Peyer's patch (tissue), 4 donors: ENCODE measurements around the gene EPHB2. TPM values are rescaled to one million over a fixed set of nuclear protein-coding genes. Genes with fewer than 3 reads are reported as not detected.
A peak's percentile ranks its signal among the peaks of the same experiment; 100 is the strongest.

Experiments
- DNase-seq, 3 donors: peaks; one replicate each; pipeline ENCODE4 v3.0.0-alpha.2; 2017 to 2019
- H3K27ac ChIP-seq, 4 donors: fragments of 200-600 bp; sonication (generic); one replicate each; pipeline ENCODE4 v1.5.1; 2016 to 2019
- H3K27me3 ChIP-seq, 2 donors: fragments of 200-600 bp; sonication (generic); one replicate each; pipeline ENCODE4 v1.5.1; 2019
- H3K36me3 ChIP-seq, 3 donors: fragments of 200-600 bp; sonication (generic); one replicate each; pipeline ENCODE4 v1.5.1; 2016 to 2019
- H3K4me1 ChIP-seq, 4 donors: fragments of 200-600 bp; sonication (generic); one replicate each; pipeline ENCODE4 v1.5.1; 2016 to 2019
- H3K4me3 ChIP-seq, 4 donors: fragments of 200-600 bp; sonication (generic); 1 replicate in 3 of 4; 2 replicates in 1 of 4; pipeline ENCODE4 v1.5.1; 2016 to 2019; ENCODE audit warnings: mild to moderate bottlenecking in 1 of 4
- H3K9me3 ChIP-seq, 4 donors: fragments of 200-600 bp; sonication (generic); one replicate each; pipeline ENCODE4 v1.5.1; 2016 to 2019; ENCODE audit warnings: mild to moderate bottlenecking in 1 of 4
- POLR2A ChIP-seq, 2 donors: fragments of 450-650 bp; IDR thresholded peaks; one replicate each; pipeline ENCODE4 v1.5.1; 2017; ENCODE audit warnings: antibody characterized with exemption in 2 of 2, mild to moderate bottlenecking in 2 of 2, moderate library complexity in 2 of 2
- total RNA-seq, 4 donors: library from RNA; depleted of rRNA; stranded (reverse); fragments of >200 nt; gene quantifications; one replicate each; pipeline ENCODE4 v1.1.0, GENCODE V29; 2016
- TF ChIP-seq, protein P1 (sequence below), 6 experiments: fragments of 450-650 bp in 4 of 6; fragments of 200-600 bp in 2 of 6; sonication (generic) in 1 of 6; IDR thresholded peaks; one replicate each; pipeline ENCODE4 v1.5.1; 2017 to 2019; ENCODE audit warnings: antibody characterized with exemption in 6 of 6, mild to moderate bottlenecking in 3 of 6, moderate library complexity in 1 of 6

The EPHB2 gene
- total RNA-seq, 4 donors from 2014 or later: 24.5 to 71.0 (median 53.9) TPM

DNA sequence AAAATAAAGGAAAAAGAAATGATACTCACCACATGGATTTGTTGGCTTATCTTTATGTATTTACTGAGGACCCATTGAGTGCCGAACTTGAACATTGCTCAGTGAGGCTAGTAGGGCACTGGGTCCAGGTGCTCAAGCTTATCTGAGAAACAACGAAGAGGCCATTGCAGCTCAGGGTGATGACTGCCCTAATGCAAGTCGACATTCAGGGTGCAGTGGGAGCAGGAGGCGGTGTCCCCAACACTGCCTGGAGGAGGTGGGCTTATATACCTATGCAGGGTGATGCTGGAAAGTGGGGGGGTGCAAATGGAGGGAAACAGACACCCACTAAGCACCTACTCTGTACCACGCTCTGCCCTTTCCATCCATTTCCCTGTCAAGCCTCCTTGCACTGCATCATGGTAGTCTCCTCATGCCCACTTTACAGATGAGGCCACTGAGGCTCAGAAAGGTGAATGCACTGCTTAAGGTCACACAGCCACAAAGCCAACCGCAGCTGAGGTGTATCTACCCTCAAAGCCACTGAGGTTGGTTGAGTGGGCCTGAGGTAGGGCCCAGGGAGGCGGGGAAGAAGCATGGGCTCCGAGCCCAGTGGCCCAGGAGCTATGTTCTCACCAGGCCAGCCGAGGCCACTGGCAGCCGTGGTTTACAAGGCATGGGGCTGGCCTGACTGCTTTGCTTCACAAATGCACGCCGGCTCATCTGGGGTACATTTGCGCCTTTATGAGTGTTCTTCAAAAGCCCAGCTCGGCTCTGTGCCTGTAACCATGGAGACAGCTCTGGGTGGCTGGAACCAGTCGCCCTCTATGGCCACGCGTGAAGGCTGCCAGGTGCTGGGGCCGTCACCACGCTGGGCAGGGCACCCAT lies 103.8 kb downstream of the EPHB2 start:
- Histone ChIP-seq H3K27ac (peak overlapping the region in 1 of 4 donors; percentile 0), H3K36me3 (no peaks in the 10 kb centered on the region), H3K27me3 (no peaks in the 10 kb centered on the region), H3K9me3 (no peaks in the 10 kb centered on the region), H3K4me3 (no peak overlapping the region), H3K4me1 (peaks cover 0 to 14% (median 0%) of the 10 kb centered on the region in 4 donors)
- DNase-seq: no peak
- TF ChIP-seq POLR2A (IDR thresholded peaks at IDR 0.05): no peak
- TF ChIP-seq, protein P1, sequence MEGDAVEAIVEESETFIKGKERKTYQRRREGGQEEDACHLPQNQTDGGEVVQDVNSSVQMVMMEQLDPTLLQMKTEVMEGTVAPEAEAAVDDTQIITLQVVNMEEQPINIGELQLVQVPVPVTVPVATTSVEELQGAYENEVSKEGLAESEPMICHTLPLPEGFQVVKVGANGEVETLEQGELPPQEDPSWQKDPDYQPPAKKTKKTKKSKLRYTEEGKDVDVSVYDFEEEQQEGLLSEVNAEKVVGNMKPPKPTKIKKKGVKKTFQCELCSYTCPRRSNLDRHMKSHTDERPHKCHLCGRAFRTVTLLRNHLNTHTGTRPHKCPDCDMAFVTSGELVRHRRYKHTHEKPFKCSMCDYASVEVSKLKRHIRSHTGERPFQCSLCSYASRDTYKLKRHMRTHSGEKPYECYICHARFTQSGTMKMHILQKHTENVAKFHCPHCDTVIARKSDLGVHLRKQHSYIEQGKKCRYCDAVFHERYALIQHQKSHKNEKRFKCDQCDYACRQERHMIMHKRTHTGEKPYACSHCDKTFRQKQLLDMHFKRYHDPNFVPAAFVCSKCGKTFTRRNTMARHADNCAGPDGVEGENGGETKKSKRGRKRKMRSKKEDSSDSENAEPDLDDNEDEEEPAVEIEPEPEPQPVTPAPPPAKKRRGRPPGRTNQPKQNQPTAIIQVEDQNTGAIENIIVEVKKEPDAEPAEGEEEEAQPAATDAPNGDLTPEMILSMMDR (IDR thresholded peaks at IDR 0.05): no peak

DNA sequence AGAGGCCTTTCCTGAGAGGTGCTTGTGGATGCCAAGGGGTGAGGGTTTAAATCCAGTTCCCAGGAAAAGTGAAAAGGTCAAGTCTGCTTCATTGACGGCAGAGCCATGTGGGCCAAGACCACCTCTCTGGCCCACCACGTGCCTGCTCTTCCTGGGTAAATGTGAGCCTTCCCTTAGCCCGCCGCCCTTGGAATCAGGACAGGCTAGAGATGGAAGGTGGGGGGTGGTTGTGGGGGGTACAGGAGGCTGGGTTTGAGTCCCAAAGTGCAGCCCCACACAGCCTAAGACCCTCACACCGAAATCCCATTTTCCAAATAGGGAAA lies 104.4 kb downstream of the EPHB2 start:
- no peak for DNase-seq
- no peaks in the 10 kb centered on the region for H3K36me3 ChIP-seq
- H3K4me1 ChIP-seq: peaks cover 0 to 14% (median 0%) of the 10 kb centered on the region in 4 donors
- H3K9me3 ChIP-seq: no peaks in the 10 kb centered on the region
- no peak overlapping the region for H3K4me3 ChIP-seq
- H3K27me3 ChIP-seq: no peaks in the 10 kb centered on the region
- H3K27ac ChIP-seq: peak overlapping the region in 2 of 4 donors; percentile 0 to 10
- TF ChIP-seq POLR2A (IDR thresholded peaks at IDR 0.05): no peak
- TF ChIP-seq, protein P1 (IDR thresholded peaks at IDR 0.05): no peak

DNA sequence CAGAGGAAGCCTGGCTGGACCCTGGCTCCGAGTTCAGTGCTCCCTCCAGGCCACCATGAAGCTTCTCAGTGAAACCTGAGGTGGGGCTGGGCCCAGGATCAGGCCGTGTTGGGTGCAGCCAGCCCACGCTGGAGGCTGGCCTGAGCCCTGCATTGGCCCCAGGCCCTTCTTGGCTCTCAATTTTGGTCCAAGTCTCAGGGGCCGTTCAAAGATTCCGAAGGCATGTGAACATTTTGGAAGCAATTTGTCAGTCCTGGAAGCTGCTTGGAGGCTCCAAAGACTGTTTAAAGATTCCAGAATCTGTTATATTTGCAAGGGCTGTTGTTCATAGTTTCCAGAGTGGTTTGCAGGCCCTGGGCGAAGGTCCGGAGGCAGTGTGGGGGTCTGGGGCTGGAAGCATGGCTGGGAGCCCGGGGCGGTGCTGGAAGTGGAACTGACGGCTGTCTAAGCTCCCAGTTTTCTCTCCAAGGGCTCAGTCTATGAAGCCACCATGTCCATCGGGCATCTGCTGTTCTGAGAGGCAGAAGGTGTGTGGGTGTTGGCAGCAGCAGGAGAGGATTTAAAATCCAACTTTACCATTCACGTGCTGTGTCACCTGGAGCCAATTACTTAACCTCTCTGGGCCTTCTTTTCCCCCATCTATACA lies 104.9 kb downstream of the EPHB2 start:
- peak overlapping the region in 1 of 4 donors; percentile 10 for H3K27ac ChIP-seq
- H3K4me1 ChIP-seq: peaks cover 0 to 14% (median 0%) of the 10 kb centered on the region in 4 donors
- no peaks in the 10 kb centered on the region for H3K9me3 ChIP-seq
- H3K4me3 ChIP-seq: no peak overlapping the region
- DNase-seq: no peak
- H3K36me3 ChIP-seq: no peaks in the 10 kb centered on the region
- TF ChIP-seq POLR2A (IDR thresholded peaks at IDR 0.05): no peak
- TF ChIP-seq, protein P1 (IDR thresholded peaks at IDR 0.05): no peak
- H3K27me3 ChIP-seq: no peaks in the 10 kb centered on the region

DNA sequence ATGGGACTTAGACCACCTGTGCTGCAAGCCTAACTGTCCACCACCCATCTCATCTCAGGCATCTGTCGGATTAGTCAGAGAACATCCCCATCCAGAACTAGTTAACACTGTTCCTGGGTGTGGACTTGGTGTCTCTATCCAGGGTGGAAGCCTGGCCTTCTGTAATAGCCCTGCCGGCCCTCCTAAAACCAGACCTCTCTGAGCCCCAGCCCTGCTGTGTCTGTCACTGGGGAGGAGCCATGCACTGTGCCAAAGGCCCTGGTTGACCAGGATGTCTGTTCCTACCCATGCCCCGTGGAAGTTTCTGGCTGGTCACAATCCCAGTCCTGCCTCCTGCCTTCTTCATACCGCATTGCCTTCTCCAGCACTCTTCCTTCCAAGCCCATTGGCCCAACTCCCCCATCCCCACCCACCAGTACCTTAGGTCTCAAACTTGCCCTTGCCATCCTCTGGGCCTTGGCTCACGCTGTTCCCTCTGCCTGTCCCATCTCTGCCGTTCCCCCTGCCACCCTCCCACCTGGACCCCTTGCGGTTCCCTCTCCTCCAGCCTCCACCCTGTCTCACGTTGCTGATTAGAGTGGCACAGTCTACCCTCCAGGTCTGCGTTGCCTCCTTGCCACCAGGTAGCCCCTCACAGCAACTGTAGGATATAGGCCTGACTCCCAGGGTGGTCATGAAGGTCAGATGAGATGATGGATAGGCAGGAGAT lies 105.6 kb downstream of the EPHB2 start:
- no peak overlapping the region for H3K27ac ChIP-seq

DNA sequence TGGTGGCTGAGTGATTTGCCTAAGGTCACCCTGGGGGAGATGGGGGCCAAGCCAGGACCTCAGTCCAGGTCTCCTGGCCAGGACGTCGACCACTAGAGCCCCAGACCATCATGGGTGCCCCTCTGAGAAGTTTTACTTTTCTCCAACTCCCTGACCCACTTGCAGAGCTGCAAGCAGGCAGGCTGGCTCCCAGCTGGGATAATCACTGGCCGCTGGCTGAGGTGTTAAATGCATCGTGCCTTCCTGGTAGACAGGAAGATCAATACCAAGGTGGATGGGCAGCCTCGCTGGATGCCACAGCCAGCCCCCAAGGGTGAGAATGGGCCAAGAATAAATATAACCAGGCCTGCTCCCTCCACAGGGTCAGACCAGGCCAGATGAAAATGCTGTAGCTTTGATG lies 106.2 kb downstream of the EPHB2 start:
- no peak overlapping the region for H3K4me3 ChIP-seq
- H3K36me3 ChIP-seq: no peaks in the 10 kb centered on the region
- no peaks in the 10 kb centered on the region for H3K27me3 ChIP-seq
- peaks cover 0 to 14% (median 0%) of the 10 kb centered on the region in 4 donors for H3K4me1 ChIP-seq
- no peak for DNase-seq
- H3K27ac ChIP-seq: no peak overlapping the region
- no peak for TF ChIP-seq POLR2A (IDR thresholded peaks at IDR 0.05)
- TF ChIP-seq, protein P1 (IDR thresholded peaks at IDR 0.05): no peak
- H3K9me3 ChIP-seq: no peaks in the 10 kb centered on the region

More for the DNA sequence above, 105.6 kb downstream of the EPHB2 start:
- H3K9me3 ChIP-seq: no peaks in the 10 kb centered on the region
- H3K36me3 ChIP-seq: no peaks in the 10 kb centered on the region
- peaks cover 0 to 14% (median 0%) of the 10 kb centered on the region in 4 donors for H3K4me1 ChIP-seq
- no peak for TF ChIP-seq POLR2A (IDR thresholded peaks at IDR 0.05)
- TF ChIP-seq, protein P1 (IDR thresholded peaks at IDR 0.05): no peak
- no peak overlapping the region for H3K4me3 ChIP-seq
- no peak for DNase-seq
- H3K27me3 ChIP-seq: no peaks in the 10 kb centered on the region
